BJ (cell line): ENCODE measurements around the gene SCYL1. TPM values are rescaled to one million over a fixed set of nuclear protein-coding genes. Genes with fewer than 3 reads are reported as not detected.

Experiments
- CTCF ChIA-PET: fragments of 350-600 bp; formaldehyde crosslinking; extraction: SDS; loops from one replicate; lab custom pipeline; 2021; ENCODE audit warnings: antibody characterized with exemption, inconsistent platforms; lab: Yijun Ruan, JAX
- POLR2A ChIA-PET: fragments of 300-600 bp; sonication (Branson Sonifier 250); formaldehyde crosslinking; extraction: SDS; loops from one replicate; lab custom pipeline; 2021; ENCODE audit warnings: antibody characterized with exemption; lab: Charles Lee
- DNase-seq: peaks from one replicate; pipeline ENCODE4 v3.0.0-alpha.2; 2011; ENCODE audit warnings: low read depth
- H3K27me3 ChIP-seq: 2 replicates; pipeline ENCODE4 v1.6.0; 2011; ENCODE audit warnings: low read length; ENCODE audit not compliant: control insufficient read depth, insufficient read depth
- H3K36me3 ChIP-seq: 2 replicates; pipeline ENCODE4 v1.5.1; 2011; ENCODE audit warnings: low read length; ENCODE audit not compliant: control insufficient read depth, insufficient read depth
- H3K4me3 ChIP-seq: 2 replicates; pipeline ENCODE4 v1.5.1; 2011; ENCODE audit warnings: low read depth, mild to moderate bottlenecking, control low read depth, low read length
- polyA plus RNA-seq: library from polyadenylated mRNA; depleted of rRNA; stranded (reverse); fragments of >200 nt; gene quantifications from 2 replicates; pipeline ENCODE4 v1.2.3, GENCODE V29; 2011
- TF ChIP-seq, protein P1 (sequence below): IDR thresholded peaks from 2 replicates; pipeline ENCODE4 v1.5.1; 2011; ENCODE audit warnings: low read depth, mild to moderate bottlenecking, control low read depth, inconsistent platforms, low read length, moderate library complexity; ENCODE audit not compliant: insufficient read depth

SCYL1 gene
- polyA plus RNA-seq, 1 experiment = 134 TPM

DNA sequence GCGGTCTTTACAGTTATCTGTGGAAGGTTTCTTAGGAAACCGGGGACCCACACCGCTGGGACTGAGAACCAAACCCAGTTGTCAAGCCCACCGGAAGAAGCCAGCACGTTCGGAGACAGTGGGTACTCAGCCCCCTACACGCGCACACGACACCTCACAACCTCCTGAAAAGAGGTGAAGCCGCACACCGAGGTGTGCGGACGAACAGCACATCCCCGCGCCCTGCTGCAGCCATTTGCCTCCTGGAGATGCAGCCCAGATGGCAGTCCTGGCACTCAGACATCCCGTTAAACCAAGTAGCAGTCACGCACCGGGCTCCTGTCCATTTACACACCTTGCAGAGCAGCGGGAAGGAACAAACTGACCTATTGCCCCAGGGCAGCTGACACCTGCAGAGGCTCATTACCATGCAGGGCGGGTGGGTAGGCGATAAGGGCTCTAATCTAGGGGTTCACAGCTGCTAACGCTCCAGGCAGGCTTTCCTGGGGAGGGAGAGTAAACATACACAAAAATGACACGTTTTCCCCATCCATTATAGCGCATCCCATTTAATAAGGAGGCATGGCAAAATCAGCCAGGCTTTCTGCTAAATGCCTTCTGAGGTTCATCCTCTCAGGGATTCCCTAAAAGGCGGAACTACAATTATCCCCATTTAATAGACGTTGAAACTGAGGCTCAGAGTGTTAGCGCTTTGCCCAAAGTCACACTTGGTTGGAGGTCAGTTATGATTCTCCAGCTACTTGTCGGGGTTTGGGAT is 50.1 kb downstream of the SCYL1 start:
- DNase-seq = no peak
- TF ChIP-seq, protein P1, sequence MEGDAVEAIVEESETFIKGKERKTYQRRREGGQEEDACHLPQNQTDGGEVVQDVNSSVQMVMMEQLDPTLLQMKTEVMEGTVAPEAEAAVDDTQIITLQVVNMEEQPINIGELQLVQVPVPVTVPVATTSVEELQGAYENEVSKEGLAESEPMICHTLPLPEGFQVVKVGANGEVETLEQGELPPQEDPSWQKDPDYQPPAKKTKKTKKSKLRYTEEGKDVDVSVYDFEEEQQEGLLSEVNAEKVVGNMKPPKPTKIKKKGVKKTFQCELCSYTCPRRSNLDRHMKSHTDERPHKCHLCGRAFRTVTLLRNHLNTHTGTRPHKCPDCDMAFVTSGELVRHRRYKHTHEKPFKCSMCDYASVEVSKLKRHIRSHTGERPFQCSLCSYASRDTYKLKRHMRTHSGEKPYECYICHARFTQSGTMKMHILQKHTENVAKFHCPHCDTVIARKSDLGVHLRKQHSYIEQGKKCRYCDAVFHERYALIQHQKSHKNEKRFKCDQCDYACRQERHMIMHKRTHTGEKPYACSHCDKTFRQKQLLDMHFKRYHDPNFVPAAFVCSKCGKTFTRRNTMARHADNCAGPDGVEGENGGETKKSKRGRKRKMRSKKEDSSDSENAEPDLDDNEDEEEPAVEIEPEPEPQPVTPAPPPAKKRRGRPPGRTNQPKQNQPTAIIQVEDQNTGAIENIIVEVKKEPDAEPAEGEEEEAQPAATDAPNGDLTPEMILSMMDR = no peak
- ChIA-PET CTCF (interaction anchor here (0.8 to 3.9 kb wide), 6 partner anchors 10 to 242 kb away, joined by 3 to 25 read pairs (median 5); partner anchors contain the start of gene KCNK7), POLR2A (no interaction called here)
- Histone ChIP-seq H3K27me3 (no peaks in the 10 kb centered on the region), H3K4me3 (peak overlapping the region; percentile 74), H3K36me3 (peaks cover 14% of the 10 kb centered on the region)

GRCh38 chr11:65575568-65576231 is 50.8 kb downstream of the SCYL1 start, which contains the start of gene EHBP1L1:
Gene EHBP1L1, plus strand, starts transcription at chr11:65576053. Its CDS starts 250 bp downstream, at chr11:65576303.
- POLR2A ChIA-PET = interaction anchor here (0.6 kb wide), 1 partner anchor 20 kb away, joined by 3 read pairs; no protein-coding TSS in a partner anchor
- Histone ChIP-seq H3K4me3 (peak within 1 kb of the TSS; percentile 74), H3K27me3 (no peaks in the 10 kb centered on the region), H3K36me3 (peaks cover 20% of the 10 kb centered on the region)
- DNase-seq = no peak
- TF ChIP-seq, protein P1 = no peak
- CTCF ChIA-PET = interaction anchor here (0.6 to 3.9 kb wide), 9 partner anchors 10 to 242 kb away, joined by 3 to 25 read pairs (median 5); partner anchors contain the start of gene KCNK7

GRCh38 chr11:65576232-65576866 is 51.5 kb downstream of the SCYL1 start:
- ChIA-PET POLR2A (interaction anchor here (0.6 kb wide), 1 partner anchor 144 kb away, joined by 9 read pairs; no protein-coding TSS in a partner anchor), CTCF (interaction anchor here (0.6 to 3.9 kb wide), 9 partner anchors 10 to 159 kb away, joined by 3 to 25 read pairs (median 5); partner anchors contain the start of gene KCNK7)
- H3K4me3 ChIP-seq = peak overlapping the region; percentile 74
- H3K27me3 ChIP-seq = no peaks in the 10 kb centered on the region
- TF ChIP-seq, protein P1 = no peak
- H3K36me3 ChIP-seq = peaks cover 27% of the 10 kb centered on the region
- no peak for DNase-seq

- CTCF ChIA-PET = interaction anchor here (0.6 to 3.9 kb wide), 10 partner anchors 9 to 160 kb away, joined by 3 to 25 read pairs (median 4); partner anchors contain the start of genes KCNK7 and PCNX3
- DNase-seq = no peak
- Histone ChIP-seq H3K27me3 (no peaks in the 10 kb centered on the region), H3K36me3 (peaks cover 30% of the 10 kb centered on the region), H3K4me3 (peak overlapping the region; percentile 74)
- TF ChIP-seq, protein P1 = no peak
- POLR2A ChIA-PET = interaction anchor here (0.6 kb wide), 1 partner anchor 145 kb away, joined by 9 read pairs; no protein-coding TSS in a partner anchor
Observed at GRCh38 chr11:65576867-65577755, 52.2 kb downstream of the SCYL1 start.
